Activated naive CD4-positive, alpha-beta T cell treated with anti-CD3 and anti-CD28 coated beads, Interleukin-2, amount 50 U/mL, for 24 hours (primary cell): ENCODE measurements around the gene DPEP1.
"Not testable (repeated sequence)": the region's sequence is repeated elsewhere in the genome, so short reads cannot be mapped to it uniquely, and the experiment has no call there.

ENCODE experiments used
- H3K27ac Mint-ChIP-seq: one replicate; pipeline ENCODE4 v1.8.0; 2021; ENCODE audit warnings: mild to moderate bottlenecking, mixed read lengths
- H3K27me3 Mint-ChIP-seq: one replicate; pipeline ENCODE4 v1.8.0; 2021; ENCODE audit warnings: mixed read lengths
- H3K36me3 Mint-ChIP-seq: one replicate; pipeline ENCODE4 v1.8.0; 2021; ENCODE audit warnings: mixed read lengths
- H3K4me1 Mint-ChIP-seq: one replicate; pipeline ENCODE4 v1.8.0; 2021; ENCODE audit warnings: mixed read lengths
- H3K4me3 Mint-ChIP-seq: one replicate; pipeline ENCODE4 v1.8.0; 2021; ENCODE audit warnings: mild to moderate bottlenecking, mixed read lengths
- H3K9me3 Mint-ChIP-seq: one replicate; pipeline ENCODE4 v1.8.0; 2021; ENCODE audit warnings: mixed read lengths

DPEP1 gene

DNA sequence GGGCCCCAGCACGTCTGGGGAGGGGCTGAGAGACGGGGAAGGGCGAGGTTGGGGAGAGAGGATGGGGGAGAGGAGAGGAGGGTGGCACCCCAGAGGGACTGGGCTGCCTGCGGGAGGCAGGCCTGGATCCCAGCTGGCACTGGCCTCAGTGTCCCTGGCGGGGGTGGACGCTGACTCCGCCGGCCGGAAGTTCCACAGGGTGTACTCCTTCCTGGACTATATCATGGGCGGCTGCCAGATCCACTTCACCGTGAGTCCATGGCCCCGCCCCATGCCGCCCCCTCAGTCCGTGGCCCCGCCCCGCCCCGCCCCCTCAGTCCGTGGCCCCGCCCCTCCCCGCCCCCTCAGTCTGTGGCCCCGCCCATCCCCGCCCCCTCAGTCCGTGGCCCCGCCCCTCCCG is 26.6 kb upstream of the DPEP1 start:
- no peaks in the 10 kb centered on the region for H3K4me1 Mint-ChIP-seq
- H3K27me3 Mint-ChIP-seq: no peaks in the 10 kb centered on the region
- no peak overlapping the region for H3K27ac Mint-ChIP-seq
- H3K9me3 Mint-ChIP-seq: no peaks in the 10 kb centered on the region
- no peaks in the 10 kb centered on the region for H3K36me3 Mint-ChIP-seq
- no peak overlapping the region for H3K4me3 Mint-ChIP-seq

DNA sequence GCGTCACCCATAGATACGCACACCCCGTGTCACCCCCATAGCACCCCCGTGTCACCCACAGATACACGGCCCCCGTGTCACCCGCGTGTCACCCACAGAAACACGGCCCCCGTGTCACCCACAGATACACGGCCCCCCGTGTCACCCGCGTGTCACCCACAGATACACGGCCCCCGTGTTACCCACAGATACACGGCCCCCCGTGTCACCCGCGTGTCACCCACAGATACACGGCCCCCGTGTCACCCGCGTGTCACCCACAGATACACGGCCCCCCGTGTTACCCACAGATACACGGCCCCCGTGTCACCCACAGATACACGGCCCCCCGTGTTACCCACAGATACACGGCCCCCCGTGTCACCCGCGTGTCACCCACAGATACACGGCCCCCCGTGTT is 25.8 kb upstream of the DPEP1 start:
- H3K9me3 Mint-ChIP-seq, H3K27ac Mint-ChIP-seq, H3K36me3 Mint-ChIP-seq, H3K4me1 Mint-ChIP-seq, H3K27me3 Mint-ChIP-seq, H3K4me3 Mint-ChIP-seq: not testable (repeated sequence)

DNA sequence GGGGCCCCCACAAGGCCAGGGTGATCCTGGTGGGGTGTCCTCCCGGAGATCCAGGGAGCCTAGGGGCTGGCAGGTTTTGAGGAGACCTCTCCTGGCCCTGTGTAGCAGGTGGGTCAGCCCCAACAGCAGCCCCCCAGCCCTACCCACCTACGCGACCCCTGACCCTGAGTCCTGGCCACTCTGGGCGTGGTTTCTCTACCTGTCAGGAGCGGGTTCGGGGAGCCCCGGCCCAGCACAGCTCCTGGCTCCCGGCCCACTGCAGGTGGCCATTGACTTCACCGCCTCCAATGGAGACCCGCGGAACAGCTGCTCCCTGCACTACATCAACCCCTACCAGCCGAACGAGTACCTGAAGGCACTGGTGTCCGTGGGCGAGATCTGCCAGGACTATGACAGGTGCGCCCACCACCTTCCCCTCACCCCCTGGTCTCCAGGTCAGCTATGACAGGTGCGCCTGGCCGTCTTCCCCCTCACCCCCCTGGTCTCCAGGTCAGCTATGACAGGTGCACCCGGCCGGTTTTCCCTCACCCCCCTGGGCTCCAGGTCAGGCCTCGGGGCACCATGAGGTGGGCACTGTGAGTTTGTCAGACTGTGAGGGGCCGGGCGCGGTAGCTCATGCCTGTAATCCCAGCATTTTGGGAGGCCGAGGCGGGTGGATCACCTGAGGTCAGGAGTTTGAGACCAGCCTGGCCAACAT is 24.9 kb upstream of the DPEP1 start:
- Mint-ChIP-seq H3K9me3 (no peaks in the 10 kb centered on the region), H3K27ac (no peak overlapping the region), H3K4me1 (peaks cover 2% of the 10 kb centered on the region), H3K36me3 (no peaks in the 10 kb centered on the region), H3K4me3 (no peak overlapping the region), H3K27me3 (no peaks in the 10 kb centered on the region)

DNA sequence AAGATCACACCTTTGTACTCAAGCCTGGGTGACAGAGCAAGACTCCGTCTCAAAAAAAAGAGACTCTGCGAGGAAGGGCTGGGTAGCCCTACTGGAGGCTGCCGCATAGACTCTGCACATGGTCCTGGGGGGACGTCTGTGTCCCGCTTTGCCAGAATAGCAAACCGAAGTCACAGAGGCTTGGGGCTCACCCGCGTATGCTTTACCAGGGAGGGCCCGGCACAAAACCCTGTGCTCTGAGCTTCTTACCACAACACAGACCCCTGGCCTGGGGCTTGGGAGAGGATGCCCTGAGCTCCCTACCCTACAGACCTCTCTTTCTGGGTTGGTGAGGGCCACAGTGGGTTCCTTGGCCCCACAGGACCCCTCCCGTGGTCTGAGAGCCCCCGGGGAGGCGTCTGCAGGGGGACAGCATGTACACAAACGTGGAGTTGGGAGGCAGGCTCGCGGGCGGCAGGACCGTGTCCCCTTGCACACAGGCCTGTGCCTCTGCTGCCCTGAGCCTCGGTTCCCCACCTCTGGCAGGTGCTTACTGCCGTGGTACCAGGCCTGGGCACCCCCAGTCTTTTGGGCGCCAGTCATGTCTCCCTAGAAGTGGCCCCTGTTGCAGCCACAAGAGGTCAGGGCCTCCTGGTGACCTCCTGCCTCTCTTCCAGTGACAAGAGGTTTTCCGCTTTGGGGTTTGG is 24.1 kb upstream of the DPEP1 start:
- Mint-ChIP-seq H3K4me1 (peaks cover 8% of the 10 kb centered on the region), H3K27ac (no peak overlapping the region), H3K9me3 (no peaks in the 10 kb centered on the region), H3K4me3 (no peak overlapping the region), H3K27me3 (no peaks in the 10 kb centered on the region), H3K36me3 (no peaks in the 10 kb centered on the region)

DNA sequence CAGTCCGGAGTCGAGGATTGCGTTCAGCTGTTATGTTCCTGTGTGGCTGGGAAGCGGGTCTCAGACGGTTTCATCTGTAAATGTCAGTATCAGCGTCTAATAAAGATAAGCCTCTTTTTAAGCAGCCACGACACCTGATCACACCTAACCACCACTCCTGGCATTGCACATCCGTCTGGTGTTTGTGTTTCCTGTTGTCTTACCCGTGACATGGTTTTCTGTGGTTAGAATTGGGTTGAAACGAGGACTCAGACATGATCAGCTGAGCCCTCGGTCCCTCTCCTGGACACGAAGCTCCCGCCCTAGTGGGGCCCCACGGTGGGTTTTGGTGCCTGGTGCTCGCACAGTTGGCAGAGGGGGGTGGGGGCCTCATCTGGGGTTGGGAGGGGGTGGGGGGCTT is 19.6 kb upstream of the DPEP1 start:
- Mint-ChIP-seq H3K27ac (no peak overlapping the region), H3K9me3 (no peaks in the 10 kb centered on the region), H3K4me3 (peak overlapping the region; percentile 27)

DNA sequence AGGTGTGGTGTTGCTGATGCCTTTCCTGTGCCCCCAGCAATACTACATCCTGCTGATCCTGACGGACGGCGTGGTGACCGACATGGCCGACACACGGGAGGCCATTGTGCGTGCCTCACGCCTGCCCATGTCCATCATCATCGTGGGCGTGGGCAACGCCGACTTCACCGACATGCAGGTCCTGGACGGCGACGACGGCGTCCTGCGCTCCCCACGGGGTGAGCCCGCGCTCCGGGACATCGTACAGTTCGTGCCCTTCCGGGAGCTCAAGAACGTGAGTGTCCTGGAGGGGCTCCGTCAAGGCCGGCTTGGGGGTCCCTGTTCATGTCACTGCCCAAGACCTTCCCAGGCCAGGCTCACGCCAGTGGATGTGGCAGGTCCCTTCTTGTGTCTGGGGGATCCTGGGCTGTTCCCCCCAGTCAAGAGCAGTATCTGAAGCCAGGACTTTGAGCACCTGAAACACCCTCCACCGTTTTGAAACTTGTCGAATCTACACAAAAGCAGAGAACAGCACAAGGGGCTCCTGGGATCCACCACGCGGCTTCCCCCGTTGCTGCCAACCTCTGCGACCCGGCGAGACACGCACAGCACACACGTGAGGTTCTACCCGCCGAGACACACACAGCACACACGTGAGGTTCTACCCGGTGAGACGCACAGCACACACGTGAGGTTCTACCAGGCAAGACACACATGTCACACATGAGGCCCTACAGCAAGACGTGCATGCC is 17.9 kb upstream of the DPEP1 start:
- no peaks in the 10 kb centered on the region for H3K9me3 Mint-ChIP-seq
- H3K36me3 Mint-ChIP-seq: no peaks in the 10 kb centered on the region
- H3K27me3 Mint-ChIP-seq: no peaks in the 10 kb centered on the region
- H3K4me3 Mint-ChIP-seq: no peak overlapping the region
- no peak overlapping the region for H3K27ac Mint-ChIP-seq
- H3K4me1 Mint-ChIP-seq: peaks cover 8% of the 10 kb centered on the region

More for the DNA sequence above, 19.6 kb upstream of the DPEP1 start:
- Mint-ChIP-seq H3K4me1 (peaks cover 8% of the 10 kb centered on the region), H3K36me3 (no peaks in the 10 kb centered on the region), H3K27me3 (no peaks in the 10 kb centered on the region)

DNA sequence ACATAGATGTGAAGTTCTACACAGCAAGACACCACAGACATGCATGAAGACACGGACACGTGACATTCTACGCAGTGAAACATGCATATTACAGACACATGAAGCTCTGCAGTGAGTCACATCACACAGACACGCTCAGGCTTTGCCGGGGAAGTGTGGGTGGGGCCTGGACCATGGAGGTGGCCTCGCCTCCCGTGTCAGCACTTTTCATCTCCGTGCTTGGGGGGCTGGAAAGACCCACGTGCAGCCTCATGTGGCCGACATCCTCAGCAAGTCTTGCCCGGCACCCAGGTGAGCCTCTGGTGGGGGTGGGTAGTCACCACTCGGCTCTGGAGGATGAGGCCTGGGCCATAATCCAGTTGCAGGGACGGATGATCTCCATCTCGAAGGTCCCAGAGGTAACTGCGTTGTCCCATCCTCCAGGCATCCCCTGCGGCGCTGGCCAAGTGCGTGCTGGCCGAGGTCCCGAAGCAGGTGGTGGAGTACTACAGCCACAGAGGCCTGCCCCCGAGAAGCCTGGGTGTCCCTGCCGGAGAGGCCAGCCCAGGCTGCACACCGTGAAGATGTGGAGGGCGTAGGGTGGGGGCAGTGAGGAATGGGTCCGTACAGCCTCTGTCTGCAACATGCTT is 17.3 kb upstream of the DPEP1 start:
- H3K4me1 Mint-ChIP-seq: peaks cover 8% of the 10 kb centered on the region
- H3K9me3 Mint-ChIP-seq: no peaks in the 10 kb centered on the region
- no peaks in the 10 kb centered on the region for H3K36me3 Mint-ChIP-seq
- no peak overlapping the region for H3K4me3 Mint-ChIP-seq
- no peaks in the 10 kb centered on the region for H3K27me3 Mint-ChIP-seq
- H3K27ac Mint-ChIP-seq: no peak overlapping the region

DNA sequence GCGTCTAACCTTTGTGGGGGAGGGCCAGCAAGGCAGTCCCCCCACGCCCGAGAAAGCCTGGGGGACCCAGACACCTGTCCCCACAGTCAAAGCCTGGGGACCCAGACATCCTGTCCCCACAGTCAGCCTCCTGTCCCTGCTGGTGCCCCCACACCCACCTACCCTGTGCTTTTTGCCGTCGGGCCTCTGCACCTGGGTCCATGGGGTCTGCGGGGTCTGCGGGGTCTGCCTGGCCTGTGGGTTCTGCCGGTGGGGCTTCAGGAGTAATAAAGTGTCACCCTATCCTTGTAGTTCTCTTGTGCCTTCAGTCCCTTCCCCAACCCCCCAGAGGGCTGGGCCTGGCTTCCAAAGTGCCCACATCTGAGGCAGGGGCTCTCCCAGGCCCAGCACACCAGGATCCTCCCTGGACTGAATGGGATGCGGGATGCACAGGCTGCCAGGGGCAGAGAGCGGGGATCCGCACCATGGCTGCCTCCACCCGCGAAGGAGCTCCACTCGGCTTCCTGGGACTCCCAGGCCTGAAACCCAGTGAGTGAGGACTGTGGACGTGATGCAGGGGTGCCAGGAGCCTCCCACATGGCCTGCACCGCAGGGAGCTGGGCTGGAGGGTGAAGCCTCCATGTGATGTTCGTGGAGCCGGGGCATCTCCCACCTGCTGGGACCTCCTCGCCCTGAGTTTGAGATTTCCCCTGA is 16.3 kb upstream of the DPEP1 start:
- no peaks in the 10 kb centered on the region for H3K27me3 Mint-ChIP-seq
- H3K27ac Mint-ChIP-seq: no peak overlapping the region
- H3K4me3 Mint-ChIP-seq: no peak overlapping the region
- peaks cover 9% of the 10 kb centered on the region for H3K4me1 Mint-ChIP-seq
- H3K9me3 Mint-ChIP-seq: no peaks in the 10 kb centered on the region
- H3K36me3 Mint-ChIP-seq: no peaks in the 10 kb centered on the region

DNA sequence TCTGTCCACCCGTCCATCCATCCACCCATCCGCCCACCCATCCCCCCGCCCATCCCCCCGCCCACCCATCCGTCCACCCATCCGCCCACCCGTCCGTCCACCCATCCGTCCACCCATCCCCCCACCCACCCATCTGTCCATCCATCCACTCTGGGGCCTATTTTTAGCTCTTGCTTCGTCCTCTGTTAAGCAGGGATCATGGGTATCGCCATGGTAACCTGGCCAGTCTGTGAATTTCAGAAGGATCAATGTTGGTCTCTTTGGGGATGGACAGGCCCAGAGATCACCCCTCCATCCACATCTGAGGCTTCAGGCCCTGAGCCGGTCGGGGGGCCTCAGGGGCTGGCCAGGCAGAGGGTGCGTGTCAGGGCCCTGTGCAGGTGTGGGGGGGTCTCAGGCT is 15.2 kb upstream of the DPEP1 start:
- H3K9me3 Mint-ChIP-seq: no peaks in the 10 kb centered on the region
- no peaks in the 10 kb centered on the region for H3K36me3 Mint-ChIP-seq
- no peaks in the 10 kb centered on the region for H3K27me3 Mint-ChIP-seq
- no peak overlapping the region for H3K4me3 Mint-ChIP-seq
- peaks cover 20% of the 10 kb centered on the region for H3K4me1 Mint-ChIP-seq
- H3K27ac Mint-ChIP-seq: peak overlapping the region; percentile 63

DNA sequence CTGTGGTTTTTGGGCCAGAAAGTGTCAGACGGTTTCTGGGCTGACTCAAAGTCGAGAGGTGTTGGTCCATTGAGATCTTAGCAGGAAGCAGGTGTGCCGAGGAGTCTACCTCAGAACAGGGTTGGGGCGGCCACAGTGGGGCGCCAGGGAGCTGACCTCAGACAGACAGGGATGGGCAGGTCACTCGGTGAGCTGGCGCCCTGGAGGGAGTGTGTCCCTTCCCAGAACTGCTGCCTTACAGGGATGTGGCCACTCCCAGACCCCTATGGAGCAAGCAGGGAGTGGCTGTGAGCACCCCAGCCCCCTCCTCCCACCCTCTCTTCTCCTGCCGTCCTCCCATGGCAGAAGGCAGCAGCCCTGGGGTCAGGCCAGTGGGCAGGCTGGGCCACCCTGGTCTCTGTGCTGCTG is 14.0 kb upstream of the DPEP1 start:
- Mint-ChIP-seq H3K4me3 (no peak overlapping the region), H3K27ac (no peak overlapping the region)

DNA sequence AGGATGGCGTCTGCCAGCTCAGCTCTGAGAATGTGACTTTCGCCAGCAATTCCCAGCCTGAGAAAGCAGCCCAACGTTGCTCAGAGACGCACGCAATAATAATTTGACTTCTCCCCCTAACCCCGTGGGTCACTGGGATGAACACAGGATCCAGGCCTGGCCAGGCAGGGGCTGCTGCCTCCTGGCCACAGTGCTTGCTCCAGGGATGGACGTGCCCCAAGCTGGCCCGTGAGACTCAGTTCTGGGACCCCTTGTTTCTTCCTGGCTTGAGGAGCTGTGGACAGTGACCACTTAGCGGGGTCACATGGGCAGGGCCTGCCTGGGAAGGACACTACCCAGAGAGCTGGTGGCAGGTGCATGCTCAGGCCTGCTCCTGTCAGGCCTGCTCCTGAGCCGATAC is 13.5 kb upstream of the DPEP1 start:
- Mint-ChIP-seq H3K4me1 (peaks cover 12% of the 10 kb centered on the region), H3K36me3 (no peaks in the 10 kb centered on the region), H3K27me3 (no peaks in the 10 kb centered on the region), H3K27ac (no peak overlapping the region), H3K4me3 (no peak overlapping the region), H3K9me3 (no peaks in the 10 kb centered on the region)

More for the DNA sequence above, 14.0 kb upstream of the DPEP1 start:
- Mint-ChIP-seq H3K27me3 (no peaks in the 10 kb centered on the region), H3K9me3 (no peaks in the 10 kb centered on the region), H3K4me1 (peaks cover 12% of the 10 kb centered on the region), H3K36me3 (no peaks in the 10 kb centered on the region)

DNA sequence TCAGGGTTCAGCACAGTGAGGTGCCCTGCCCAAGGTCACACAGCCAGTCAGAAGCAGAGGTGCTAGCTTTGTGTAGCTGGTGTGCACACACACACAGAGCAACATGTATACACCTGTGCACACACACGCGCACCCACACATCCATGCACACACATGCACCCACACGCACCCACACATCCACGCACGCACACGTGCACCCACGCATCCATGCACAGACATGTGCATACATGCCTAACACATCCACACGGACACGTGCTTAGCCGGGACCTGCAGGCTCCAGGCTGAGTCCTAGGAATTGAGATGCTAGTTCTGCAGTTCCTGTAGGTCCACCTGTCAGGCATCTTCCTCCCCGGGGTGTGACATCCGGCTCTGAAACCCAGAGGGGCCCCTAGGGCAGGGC is 13.0 kb upstream of the DPEP1 start:
- H3K27me3 Mint-ChIP-seq: no peaks in the 10 kb centered on the region
- H3K4me3 Mint-ChIP-seq: no peak overlapping the region
- H3K27ac Mint-ChIP-seq: no peak overlapping the region
- no peaks in the 10 kb centered on the region for H3K9me3 Mint-ChIP-seq
- H3K4me1 Mint-ChIP-seq: peaks cover 12% of the 10 kb centered on the region
- no peaks in the 10 kb centered on the region for H3K36me3 Mint-ChIP-seq

DNA sequence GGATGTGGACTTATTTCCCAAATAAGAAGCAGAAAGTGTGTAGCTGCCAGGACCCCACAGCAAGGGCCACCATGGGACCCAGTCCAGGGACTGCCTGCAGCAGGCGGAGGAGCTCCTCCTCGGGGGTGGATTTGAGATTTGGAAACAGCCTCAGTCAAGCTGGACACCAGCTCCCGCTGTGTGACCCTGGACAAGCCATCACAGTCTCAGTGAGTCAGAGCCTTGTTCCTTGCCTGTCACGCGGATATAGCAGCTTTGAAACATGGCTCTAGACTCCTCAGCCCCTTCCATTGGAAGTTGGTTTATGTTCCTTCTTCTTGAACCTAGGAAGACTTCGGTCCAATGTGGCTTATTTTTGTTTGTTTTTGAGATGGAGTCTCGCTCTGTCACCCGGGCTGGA is 12.5 kb upstream of the DPEP1 start:
- H3K4me1 Mint-ChIP-seq: peaks cover 12% of the 10 kb centered on the region
- H3K36me3 Mint-ChIP-seq: no peaks in the 10 kb centered on the region
- H3K27me3 Mint-ChIP-seq: no peaks in the 10 kb centered on the region
- no peak overlapping the region for H3K4me3 Mint-ChIP-seq
- H3K27ac Mint-ChIP-seq: no peak overlapping the region
- H3K9me3 Mint-ChIP-seq: no peaks in the 10 kb centered on the region

DNA sequence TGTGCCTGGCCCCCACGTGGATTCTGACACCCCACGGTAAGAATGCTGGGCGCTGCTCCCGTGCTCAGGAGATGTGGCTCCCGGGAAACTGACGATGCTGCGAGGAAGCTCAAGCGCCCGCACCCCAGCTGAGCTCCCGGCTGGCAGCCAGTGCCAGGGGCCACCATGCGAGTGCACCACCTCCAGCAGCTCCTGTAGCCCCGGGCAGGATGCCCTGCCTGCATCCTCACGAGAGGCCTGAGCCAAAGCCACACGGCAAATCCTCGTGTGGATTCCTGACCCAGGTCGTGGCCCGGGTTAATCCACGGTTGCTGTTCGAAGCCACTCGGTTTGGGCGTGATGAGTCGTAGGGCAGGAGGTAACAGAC is 11.6 kb upstream of the DPEP1 start:
- Mint-ChIP-seq H3K27ac (no peak overlapping the region), H3K4me3 (peak overlapping the region; percentile 23), H3K4me1 (peaks cover 12% of the 10 kb centered on the region)

DNA sequence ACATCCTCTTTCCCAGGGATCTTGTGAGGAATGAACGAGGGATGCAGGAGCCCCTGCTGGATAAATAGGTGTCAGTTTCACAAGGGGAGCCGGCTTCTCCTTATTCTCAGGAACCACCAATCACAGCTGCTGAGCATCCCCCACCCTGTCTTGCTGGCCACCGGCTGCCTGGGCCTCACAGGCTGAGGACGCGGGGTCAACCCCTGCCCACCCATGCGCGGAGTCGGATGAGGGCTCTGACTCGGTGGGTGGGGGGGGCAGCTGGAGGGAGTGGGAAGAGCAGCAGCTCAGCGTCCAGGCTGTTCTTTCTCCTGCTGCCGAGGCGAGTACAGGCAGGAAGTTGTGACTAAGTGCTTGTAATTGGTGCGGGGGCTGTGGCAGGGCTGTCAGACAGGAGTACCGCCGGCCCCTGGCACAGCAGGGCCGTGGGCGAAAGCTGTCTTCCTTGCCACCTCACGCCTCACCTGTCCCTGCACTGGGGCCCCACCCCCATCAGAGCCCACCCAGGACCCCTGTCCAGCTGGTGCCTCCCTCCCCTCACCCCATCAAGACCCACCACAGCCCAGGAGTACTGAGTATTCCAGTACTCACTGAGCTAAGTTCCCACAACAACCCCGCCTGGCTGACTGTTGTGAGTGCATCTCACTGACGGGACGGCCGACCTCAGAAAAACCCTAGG is 11.0 kb upstream of the DPEP1 start:
- Mint-ChIP-seq H3K36me3 (no peaks in the 10 kb centered on the region), H3K9me3 (no peaks in the 10 kb centered on the region), H3K27me3 (no peaks in the 10 kb centered on the region), H3K4me1 (peaks cover 12% of the 10 kb centered on the region), H3K4me3 (peak overlapping the region; percentile 36), H3K27ac (peak overlapping the region; percentile 8)

More for the DNA sequence above, 11.6 kb upstream of the DPEP1 start:
- Mint-ChIP-seq H3K36me3 (no peaks in the 10 kb centered on the region), H3K9me3 (no peaks in the 10 kb centered on the region), H3K27me3 (no peaks in the 10 kb centered on the region)
